B cell (primary cell): ENCODE measurements around the gene FSIP1. TPM values are rescaled to one million over a fixed set of nuclear protein-coding genes. Genes with fewer than 3 reads are reported as not detected.

ENCODE experiments used
- ATAC-seq: fragments of 200-7000 bp; cut with Tn5 transposase; one replicate; pipeline ENCODE4 v1.10.0; 2021; ENCODE audit warnings: low read depth, mild to moderate bottlenecking, moderate number of reproducible peaks, moderate library complexity
- CTCF ChIA-PET: fragments of 350-600 bp; sonication (Branson Sonifier 250); formaldehyde crosslinking; loops from one replicate; lab custom pipeline; 2021; ENCODE audit warnings: antibody characterized with exemption, inconsistent platforms; lab: Charles Lee
- POLR2A ChIA-PET: fragments of 350-600 bp; sonication (Branson Sonifier 250); formaldehyde crosslinking; loops from one replicate; lab custom pipeline; 2021; ENCODE audit warnings: antibody characterized with exemption; lab: Charles Lee
- DNase-seq: peaks from one replicate; pipeline ENCODE4 v3.0.0; 2013
- H2AFZ ChIP-seq: 2 replicates; pipeline ENCODE4 v1.6.1; 2012; ENCODE audit warnings: mild to moderate bottlenecking, low read depth, low read length; ENCODE audit not compliant: insufficient read depth, poor library complexity, severe bottlenecking
- H3K27ac ChIP-seq, 2 donors: 1 replicate in 1 of 2; 2 replicates in 1 of 2; pipeline ENCODE4 v1.5.1; 2012 to 2013; ENCODE audit warnings: low read length in 2 of 2, mild to moderate bottlenecking in 2 of 2, moderate library complexity in 1 of 2
- H3K27me3 ChIP-seq, 4 experiments: fragments of 200-600 bp in 1 of 4; sonication (generic) in 1 of 4; replicated peaks in 1 of 4; 1 replicate in 2 of 4; 2 replicates in 2 of 4; pipeline versions ENCODE4 v1.6.1 to v1.7.0; 2013 to 2016; ENCODE audit warnings: low read length in 3 of 4, mild to moderate bottlenecking in 2 of 4, mixed read lengths in 1 of 4, moderate library complexity in 1 of 4; ENCODE audit not compliant: insufficient read depth in 4 of 4, control insufficient read depth in 3 of 4; ENCODE audit errors: control extremely low read depth in 1 of 4
- H3K36me3 ChIP-seq, 2 experiments: replicated peaks in 1 of 2; 1 replicate in 1 of 2; 2 replicates in 1 of 2; pipeline versions ENCODE4 v1.6.1 to v1.7.1; 2013; ENCODE audit warnings: low read length in 1 of 2; ENCODE audit not compliant: insufficient read depth in 2 of 2, control insufficient read depth in 1 of 2; ENCODE audit errors: control extremely low read depth in 1 of 2, extremely low read depth in 1 of 2
- H3K4me1 ChIP-seq, 2 donors: fragments of 200-600 bp in 1 of 2; sonication (generic) in 1 of 2; 1 replicate in 1 of 2; 2 replicates in 1 of 2; pipeline versions ENCODE4 v1.5.1 to v1.6.1; 2013 to 2017; ENCODE audit warnings: low read length in 2 of 2; ENCODE audit not compliant: control insufficient read depth in 2 of 2, insufficient read depth in 2 of 2
- H3K4me2 ChIP-seq: replicated peaks from 2 replicates; pipeline ENCODE3; 2012; ENCODE audit warnings: mild to moderate bottlenecking, low read depth, low read length; ENCODE audit not compliant: poor library complexity, severe bottlenecking
- H3K4me3 ChIP-seq, 5 experiments: fragments of 200-600 bp in 1 of 5; sonication (generic) in 1 of 5; 1 replicate in 3 of 5; 2 replicates in 2 of 5; pipeline versions ENCODE4 v1.5.1 to v1.7.0; 2011 to 2016; ENCODE audit warnings: low read length in 4 of 5, mild to moderate bottlenecking in 4 of 5, low read depth in 2 of 5, control low read depth in 1 of 5, moderate library complexity in 1 of 5; ENCODE audit not compliant: insufficient read depth in 1 of 5; ENCODE audit errors: control extremely low read depth in 1 of 5, extremely low read depth in 1 of 5
- H3K79me2 ChIP-seq: fragments of 200-600 bp; sonication (generic); one replicate; pipeline ENCODE4 v1.6.0; 2016; ENCODE audit warnings: low read length; ENCODE audit not compliant: control insufficient read depth, insufficient read depth
- H3K9ac ChIP-seq: fragments of 200-600 bp; sonication (generic); 2 replicates; pipeline ENCODE4 v1.6.1; 2017; ENCODE audit warnings: mild to moderate bottlenecking, low read length, moderate library complexity
- H3K9me3 ChIP-seq, 3 donors: one replicate each; pipeline versions ENCODE4 v1.6.1 to v1.7.1; 2013; ENCODE audit warnings: low read length in 2 of 3; ENCODE audit not compliant: control insufficient read depth in 2 of 3, insufficient read depth in 1 of 3; ENCODE audit errors: control extremely low read depth in 1 of 3
- H4K20me1 ChIP-seq: 2 replicates; pipeline ENCODE4 v1.6.0; 2012; ENCODE audit warnings: mild to moderate bottlenecking, low read length; ENCODE audit not compliant: insufficient read depth, control insufficient read depth, poor library complexity, severe bottlenecking
- H3K27ac Mint-ChIP-seq: one replicate; pipeline ENCODE4 v1.8.0; 2021; ENCODE audit warnings: mixed read lengths
- H3K27me3 Mint-ChIP-seq: one replicate; pipeline ENCODE4 v1.8.0; 2021; ENCODE audit warnings: mixed read lengths
- H3K4me1 Mint-ChIP-seq: one replicate; pipeline ENCODE4 v1.8.0; 2021; ENCODE audit warnings: mixed read lengths
- H3K4me3 Mint-ChIP-seq: one replicate; pipeline ENCODE4 v1.8.0; 2021; ENCODE audit warnings: mixed read lengths
- H3K9me3 Mint-ChIP-seq: one replicate; pipeline ENCODE4 v1.8.0; 2022; ENCODE audit warnings: mixed read lengths; ENCODE audit not compliant: insufficient read depth
- CTCF ChIP-seq: fragments of 200-600 bp; IDR thresholded peaks from one replicate; pipeline ENCODE4 v1.8.0; 2022; ENCODE audit warnings: antibody characterized with exemption, mild to moderate bottlenecking
- EZH2 ChIP-seq: IDR thresholded peaks from 2 replicates; pipeline ENCODE4 v1.6.1; 2012; ENCODE audit warnings: borderline replicate concordance, low read depth, mild to moderate bottlenecking, moderate library complexity, low read length; ENCODE audit not compliant: insufficient read depth, poor library complexity, severe bottlenecking
- WGBS: methylation state at CpG from one replicate; pipeline ENCODE4 v1.1.5; 2013; ENCODE audit warnings: missing lambda C conversion rate; ENCODE audit not compliant: insufficient coverage; 5-methylcytosine and 5-hydroxymethylcytosine counted together
- intact Hi-C: fragments of 100-400 bp; cut with micrococcal nuclease; formaldehyde crosslinking; loops from one replicate; pipeline ENCODE4 v1.10.0; 2022
- polyA plus RNA-seq: library from polyadenylated mRNA; depleted of rRNA; stranded (reverse); fragments of >200 nt; gene quantifications from 2 replicates; pipeline ENCODE4 v1.2.3, GENCODE V29; 2012
- total RNA-seq, 2 donors: library from RNA; stranded (reverse); fragments of 120-200 nt in 1 of 2; gene quantifications; 1 replicate in 1 of 2; 2 replicates in 1 of 2; pipeline versions ENCODE4 v1.2.3 to v1.2.4, GENCODE V29; 2013 to 2022

The FSIP1 gene
- total and polyA plus RNA-seq, 2 donors (not counting 1 experiment from before 2014, with no cell fraction given) = 0.19 to 0.49 TPM

- TF ChIP-seq EZH2 = no peak
- no peak for TF ChIP-seq CTCF
- ChIA-PET CTCF (no interaction called here), POLR2A (no interaction called here)
- no peak overlapping the region for H3K4me3 Mint-ChIP-seq
- H3K4me1 Mint-ChIP-seq = peaks cover 7% of the 10 kb centered on the region
- H3K4me3 ChIP-seq = no peak overlapping the region
- no peaks in the 10 kb centered on the region for H3K79me2 ChIP-seq
- no peak overlapping the region for H3K4me2 ChIP-seq
- peaks cover 0 to 16% (median 2%) of the 10 kb centered on the region in 4 experiments for H3K27me3 ChIP-seq
- no peak for ATAC-seq
- no peaks in the 10 kb centered on the region for H3K9me3 Mint-ChIP-seq
- no peak overlapping the region for H3K9ac ChIP-seq
- DNase-seq = no peak
- no peak overlapping the region for H3K27ac Mint-ChIP-seq
- peaks cover 0 to 3% (median 0%) of the 10 kb centered on the region in 3 donors for H3K9me3 ChIP-seq
- H3K27me3 Mint-ChIP-seq = peaks cover 46% of the 10 kb centered on the region
- H4K20me1 ChIP-seq = no peaks in the 10 kb centered on the region
- H3K4me1 ChIP-seq = peaks cover 0 to 6% of the 10 kb centered on the region in 2 donors
- H3K36me3 ChIP-seq = no peaks in the 10 kb centered on the region
- intact Hi-C loops = no loop called here
- H2AFZ ChIP-seq = no peak overlapping the region
- 92% methylated on average over 4 of the region's 6 CpGs for WGBS
- H3K27ac ChIP-seq = no peak overlapping the region
Measured at GRCh38 chr15:39575180-39575579, 207.5 kb downstream of the FSIP1 start.

GRCh38 chr15:39574427-39574826, 208.2 kb downstream of the FSIP1 start:
- DNase-seq = no peak
- H3K36me3 ChIP-seq = no peaks in the 10 kb centered on the region
- peaks cover 0 to 9% (median 2%) of the 10 kb centered on the region in 4 experiments for H3K27me3 ChIP-seq
- Mint-ChIP-seq H3K4me1 (no peaks in the 10 kb centered on the region), H3K27ac (no peak overlapping the region), H3K4me3 (no peak overlapping the region), H3K9me3 (no peaks in the 10 kb centered on the region), H3K27me3 (peaks cover 44% of the 10 kb centered on the region)
- no peak for ATAC-seq
- TF ChIP-seq EZH2 (no peak), CTCF (no peak)
- peaks cover 0 to 3% (median 0%) of the 10 kb centered on the region in 3 donors for H3K9me3 ChIP-seq
- ChIA-PET POLR2A (no interaction called here), CTCF (no interaction called here)
- H3K4me3 ChIP-seq = no peak overlapping the region
- no peaks in the 10 kb centered on the region for H3K79me2 ChIP-seq
- no peaks in the 10 kb centered on the region for H3K4me1 ChIP-seq
- intact Hi-C loops = no loop called here
- H2AFZ ChIP-seq = no peak overlapping the region
- no CpG with 5 or more reads among the region's 1 CpG for WGBS
- no peaks in the 10 kb centered on the region for H4K20me1 ChIP-seq
- H3K9ac ChIP-seq = no peak overlapping the region
- H3K4me2 ChIP-seq = no peak overlapping the region
- no peak overlapping the region for H3K27ac ChIP-seq
